Posterior vena cava (tissue), 2 donors: ENCODE data around the gene DDX41. TPM values are rescaled to one million over a fixed set of nuclear protein-coding genes. Genes with fewer than 3 reads are reported as not detected.
A peak's percentile ranks its signal among the peaks of the same experiment; 100 is the strongest.
"Not testable (repeated sequence)": the region's sequence is repeated elsewhere in the genome, so short reads cannot be mapped to it uniquely, and the experiment has no call there.

Experiments
- DNase-seq: peaks from one replicate; pipeline ENCODE4 v3.0.0-alpha.2; 2020; ENCODE audit warnings: low spot score
- intact Hi-C, 2 donors: fragments of 100-400 bp; cut with DNase I; formaldehyde crosslinking; loops; one replicate each; pipeline versions ENCODE4 v1.14.1 to v1.14.2; 2022 to 2023
- long read RNA-seq, 2 donors: library from polyadenylated mRNA; unstranded; transcript quantifications; one replicate each; pipeline ENCODE4 v2.0.0, GENCODE V29; 2020 to 2021
- total RNA-seq, 2 donors: library from RNA; stranded (reverse); fragmentation: NEBNext Ultra II Directional; extraction: Animal tissue kit (Norgen Biotek cat#: 25700); gene quantifications; one replicate each; pipeline ENCODE4 v1.2.1, GENCODE V29; 2021
- donor health status: DM: yes; HTN: yes; CAD: no.
- donor health status: DM: yes; HTN: yes; CAD: no.

Gene DDX41
- total RNA-seq: 10 to 100 TPM; 52.1 to 52.6 TPM
- long read RNA-seq, donor 1, transcript DDX41-208 (17 exons, 2,607 nt): major isoform, 6 of 19 reads
- long read RNA-seq, donor 1, transcript DDX41-201 (16 exons, 2,137 nt): minor isoform, 5 of 19 reads
- long read RNA-seq, donor 1, partial matches to known transcripts: 6 of 19 reads
- long read RNA-seq, donor 1, other reads (novel, unspliced or antisense): 2 of 19 reads
- long read RNA-seq, donor 2, transcript DDX41-208 (17 exons, 2,607 nt): major isoform, 58 of 94 reads
- long read RNA-seq, donor 2, transcript DDX41-201 (16 exons, 2,137 nt): minor isoform, 8 of 94 reads
- long read RNA-seq, donor 2, partial matches to known transcripts: 20 of 94 reads
- long read RNA-seq, donor 2, other reads (novel, unspliced or antisense): 4 of 94 reads

- intact Hi-C loops: no loop called here
- peak; percentile 99 for DNase-seq
Measured at GRCh38 chr5:177516601-177517568, at the start of gene DDX41. TSS of gene DDX41 (minus strand) at chr5:177516961. CDS start at chr5:177516945, 16 bp downstream.

DNA sequence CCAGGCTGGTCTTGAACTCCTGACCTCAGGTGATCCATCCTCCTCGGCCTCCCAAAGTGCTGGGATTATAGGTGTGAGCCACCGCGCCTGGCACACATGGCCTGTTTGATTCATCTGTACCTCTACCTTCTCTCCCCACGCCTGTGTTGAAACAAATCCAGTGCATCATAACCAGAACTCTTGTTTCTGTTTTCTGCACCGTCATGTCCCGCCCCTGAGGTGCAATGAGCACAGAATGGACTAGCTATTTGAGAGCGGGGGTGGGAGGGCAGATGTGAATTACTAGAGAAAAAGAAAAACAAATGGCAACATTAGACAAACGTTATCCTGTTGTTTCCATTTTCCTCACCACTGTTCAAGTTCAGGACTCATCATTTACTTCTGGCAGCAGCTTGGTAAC lies 48.3 kb upstream of the DDX41 start:
- no peak for DNase-seq
- intact Hi-C loops: no loop called here

GRCh38 chr5:177559446-177559941 lies 42.7 kb upstream of the DDX41 start:
- intact Hi-C loops, DNase-seq: not testable (repeated sequence)

DNA sequence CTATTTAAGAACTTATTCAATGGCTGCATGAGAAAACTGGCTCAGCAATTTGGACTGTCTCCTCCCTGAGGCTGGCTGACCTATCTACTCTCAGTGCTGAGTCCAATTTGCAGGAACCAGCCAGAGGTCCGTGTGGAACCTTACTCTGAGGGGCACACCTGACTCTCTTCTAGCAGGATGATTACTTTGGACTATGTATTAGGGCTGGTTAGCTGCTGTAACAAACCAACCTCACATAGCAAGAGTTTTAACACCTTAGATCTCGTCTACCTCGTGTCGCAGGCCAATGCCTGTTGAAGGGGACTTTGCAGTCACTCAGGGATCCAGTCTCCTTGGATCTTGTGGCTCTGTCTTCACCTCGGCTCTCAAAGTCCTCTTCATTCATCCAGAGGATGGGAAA lies 41.0 kb upstream of the DDX41 start:
- intact Hi-C loops: no loop called here
- no peak for DNase-seq

GRCh38 chr5:177557041-177557647 lies 40.4 kb upstream of the DDX41 start:
- DNase-seq: no peak
- intact Hi-C loops: no loop called here

DNA sequence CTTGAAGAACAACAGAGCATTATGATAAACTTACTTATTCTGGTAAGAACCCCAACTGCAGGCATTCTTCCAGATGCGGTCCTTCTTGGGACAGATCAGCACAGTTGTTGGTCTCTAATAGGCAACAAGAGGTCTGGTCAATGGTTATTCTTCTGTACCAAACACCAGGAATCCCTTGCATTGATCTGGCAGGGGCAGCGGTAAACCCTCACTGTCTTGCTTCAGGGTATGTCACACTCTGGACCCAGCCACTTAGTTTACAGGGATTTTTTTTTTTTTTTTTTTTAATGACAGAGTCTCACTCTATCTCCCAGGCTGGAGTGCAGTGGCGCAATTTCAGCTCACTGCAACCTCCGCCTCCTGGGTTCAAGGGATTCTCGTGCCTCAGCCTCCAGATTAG lies 38.9 kb upstream of the DDX41 start:
- intact Hi-C loops: no loop called here
- DNase-seq: no peak

DNA sequence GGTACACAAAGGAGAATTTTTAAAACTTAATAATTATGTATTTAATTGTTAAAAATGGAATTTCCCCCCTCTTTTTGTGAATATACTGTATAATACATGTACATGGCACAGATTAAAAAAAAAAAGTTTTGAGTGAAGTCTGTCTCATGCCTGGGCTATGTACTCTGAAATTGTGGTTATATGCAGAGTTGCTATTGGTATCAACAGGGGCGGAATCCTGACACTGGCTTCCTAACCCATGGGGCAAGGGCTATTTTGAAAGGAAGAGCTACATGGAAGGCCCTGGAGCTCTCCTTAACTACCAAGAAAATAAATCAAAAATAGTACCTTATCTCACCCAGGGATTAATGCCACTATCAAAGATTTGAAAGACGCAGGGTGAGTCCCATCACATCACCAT lies 38.5 kb upstream of the DDX41 start:
- intact Hi-C loops: no loop called here
- no peak for DNase-seq

GRCh38 chr5:177554474-177555111 lies 37.8 kb upstream of the DDX41 start, which contains the start of gene FAM193B:
TSS of gene FAM193B (minus strand) at chr5:177554563. CDS start at chr5:177554458, 105 bp downstream.
- intact Hi-C loops: no loop called here
- peak; percentile 98 for DNase-seq

GRCh38 chr5:177553671-177554429 lies 37.1 kb upstream of the DDX41 start:
- intact Hi-C loops: no loop called here
- peak; percentile 86 for DNase-seq

GRCh38 chr5:177552839-177553455 lies 36.2 kb upstream of the DDX41 start:
- DNase-seq: no peak
- intact Hi-C loops: no loop called here

DNA sequence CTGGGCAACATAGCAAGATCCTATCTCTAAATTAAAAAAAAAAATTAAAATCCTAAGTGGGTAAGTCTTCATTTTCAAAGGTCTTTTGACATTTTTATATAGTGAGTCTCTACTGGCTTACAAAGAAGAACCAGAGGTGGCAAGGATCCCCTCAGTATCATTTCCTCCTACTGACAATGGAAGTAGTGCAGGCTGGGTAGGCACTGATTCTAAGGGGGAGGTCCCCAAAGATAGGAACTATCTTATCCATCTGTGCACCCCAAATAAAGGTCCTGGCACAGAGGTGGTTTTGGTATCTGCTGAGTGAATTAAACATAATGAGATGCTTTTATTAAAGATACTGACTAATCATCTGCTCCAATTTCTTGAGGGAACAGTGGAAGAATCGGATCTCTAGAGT lies 33.4 kb upstream of the DDX41 start:
- no peak for DNase-seq
- intact Hi-C loops: no loop called here

- no peak for DNase-seq
- intact Hi-C loops: no loop called here
Measured at GRCh38 chr5:177548495-177548894, 31.7 kb upstream of the DDX41 start.

GRCh38 chr5:177547736-177548135 lies 31.0 kb upstream of the DDX41 start:
- intact Hi-C loops: no loop called here
- DNase-seq: no peak

- intact Hi-C loops: no loop called here
Measured at GRCh38 chr5:177546258-177546741, 29.5 kb upstream of the DDX41 start.

GRCh38 chr5:177545487-177546257 lies 28.9 kb upstream of the DDX41 start:
- intact Hi-C loops: no loop called here
- DNase-seq: peak; percentile 92

More at GRCh38 chr5:177546258-177546741, 29.5 kb upstream of the DDX41 start:
- DNase-seq: no peak

DNA sequence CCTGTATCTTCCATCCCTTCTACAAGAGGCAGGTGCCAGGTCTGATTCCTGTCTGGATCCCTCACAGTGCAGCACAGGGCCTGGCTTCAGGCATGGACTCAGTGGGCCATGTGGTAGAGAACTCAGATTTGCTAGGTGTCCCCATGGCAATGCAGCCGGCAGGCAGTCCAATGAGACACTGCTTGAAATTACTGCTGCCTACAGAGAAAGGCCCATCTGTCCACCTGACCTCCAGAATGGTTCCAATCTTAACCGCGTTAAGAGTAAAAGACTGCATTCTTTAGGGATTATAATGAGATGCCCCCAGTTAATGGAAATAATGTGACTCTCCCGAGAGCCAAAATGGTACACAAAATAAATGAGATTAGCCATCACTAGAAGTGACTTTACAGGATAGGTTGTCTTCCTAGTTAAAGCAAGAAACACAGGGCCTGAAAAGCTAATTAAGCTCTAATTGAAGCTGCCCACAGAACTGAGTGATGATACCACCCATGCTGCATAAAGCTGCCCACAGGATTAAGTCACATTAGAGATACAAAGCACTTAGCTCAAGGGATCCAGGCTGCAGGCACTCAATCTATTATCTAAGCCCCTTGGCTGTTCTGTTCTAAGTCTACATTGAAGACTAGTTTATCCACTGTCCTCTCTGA lies 26.2 kb upstream of the DDX41 start:
- no peak for DNase-seq
- intact Hi-C loops: no loop called here

- no peak for DNase-seq
- intact Hi-C loops: no loop called here
Measured at GRCh38 chr5:177540438-177540837, 23.7 kb upstream of the DDX41 start.
